ENCODE results near the gene MOCS1. TPM values are rescaled to one million over a fixed set of nuclear protein-coding genes. Genes with fewer than 3 reads are reported as not detected.

Gene MOCS1
- total RNA-seq, 4 donors from 2014 or later, result 26.4 to 61.7 (median 38.4) TPM

GRCh38 chr6:39917329-39917728, 16.9 kb downstream of the MOCS1 start:
- Histone ChIP-seq H3K9me3 (no peaks in the 10 kb centered on the region), H3K4me3 (no peak overlapping the region), H3K27ac (no peak overlapping the region), H3K27me3 (no peaks in the 10 kb centered on the region), H3K4me1 (peaks cover 0 to under 1% of the 10 kb centered on the region in 2 donors), H3K36me3 (peaks cover 0 to 54% of the 10 kb centered on the region in 2 donors)
- in situ Hi-C loops (cut with MboI; ENCODE audit: low sequenced_read_pairs in 4 of 4), result no loop called here
- ATAC-seq (no peak), DNase-seq (no peak)
- TF ChIP-seq CTCF (IDR thresholded peaks at IDR 0.05 in 4 of 5, conservative IDR thresholded peaks at IDR 0.05 in 1 of 5) (no peak), POLR2A (IDR thresholded peaks at IDR 0.05) (no peak)
- intact Hi-C loops (cut with DNase I; ENCODE audit: low total_unique reads), result no loop called here

GRCh38 chr6:39915866-39916265, 18.4 kb downstream of the MOCS1 start:
- intact Hi-C loops (cut with DNase I; ENCODE audit: low total_unique reads), result no loop called here
- ATAC-seq, result no peak
- Histone ChIP-seq H3K4me3 (no peak overlapping the region), H3K36me3 (peaks cover 0 to 66% of the 10 kb centered on the region in 2 donors), H3K9me3 (no peaks in the 10 kb centered on the region), H3K27me3 (no peaks in the 10 kb centered on the region), H3K27ac (no peak overlapping the region), H3K4me1 (no peaks in the 10 kb centered on the region)
- in situ Hi-C loops (cut with MboI; ENCODE audit: low sequenced_read_pairs in 4 of 4), result no loop called here
- TF ChIP-seq CTCF (IDR thresholded peaks at IDR 0.05 in 4 of 5, conservative IDR thresholded peaks at IDR 0.05 in 1 of 5), result no peak
- TF ChIP-seq POLR2A (IDR thresholded peaks at IDR 0.05), result no peak
- DNase-seq, result no peak

- intact Hi-C loops (cut with DNase I; ENCODE audit: low total_unique reads), result no loop called here
- DNase-seq, result no peak
These were observed 20.0 kb downstream of the MOCS1 start for GRCh38 chr6:39914239-39914638.

GRCh38 chr6:39913391-39913916, 20.8 kb downstream of the MOCS1 start:
- no peaks in the 10 kb centered on the region for H3K4me1 ChIP-seq
- ATAC-seq (no peak), DNase-seq (no peak)
- no peaks in the 10 kb centered on the region for H3K9me3 ChIP-seq
- in situ Hi-C loops (cut with MboI; ENCODE audit: low sequenced_read_pairs in 4 of 4) (no loop called here), intact Hi-C loops (cut with DNase I; ENCODE audit: low total_unique reads) (no loop called here)
- no peak overlapping the region for H3K27ac ChIP-seq
- no peak overlapping the region for H3K4me3 ChIP-seq
- peaks cover 0 to 84% of the 10 kb centered on the region in 2 donors for H3K36me3 ChIP-seq
- H3K27me3 ChIP-seq, result no peaks in the 10 kb centered on the region
- TF ChIP-seq CTCF (IDR thresholded peaks at IDR 0.05 in 4 of 5, conservative IDR thresholded peaks at IDR 0.05 in 1 of 5) (no peak), POLR2A (IDR thresholded peaks at IDR 0.05) (no peak)

More at GRCh38 chr6:39914239-39914638, 20.0 kb downstream of the MOCS1 start:
- Histone ChIP-seq H3K36me3 (peaks cover 0 to 82% of the 10 kb centered on the region in 2 donors), H3K27ac (no peak overlapping the region), H3K9me3 (no peaks in the 10 kb centered on the region), H3K4me3 (no peak overlapping the region), H3K4me1 (no peaks in the 10 kb centered on the region), H3K27me3 (no peaks in the 10 kb centered on the region)
- ATAC-seq, result no peak
- in situ Hi-C loops (cut with MboI; ENCODE audit: low sequenced_read_pairs in 4 of 4), result no loop called here
- TF ChIP-seq POLR2A (IDR thresholded peaks at IDR 0.05) (no peak), CTCF (IDR thresholded peaks at IDR 0.05 in 4 of 5, conservative IDR thresholded peaks at IDR 0.05 in 1 of 5) (no peak)

- in situ Hi-C loops (cut with MboI; ENCODE audit: low sequenced_read_pairs in 4 of 4), result no loop called here
- Histone ChIP-seq H3K4me1 (no peaks in the 10 kb centered on the region), H3K4me3 (no peak overlapping the region), H3K9me3 (no peaks in the 10 kb centered on the region), H3K27ac (no peak overlapping the region), H3K36me3 (peaks cover 0 to 80% of the 10 kb centered on the region in 2 donors), H3K27me3 (no peaks in the 10 kb centered on the region)
- DNase-seq (no peak), ATAC-seq (no peak)
- intact Hi-C loops (cut with DNase I; ENCODE audit: low total_unique reads), result no loop called here
- no peak for TF ChIP-seq POLR2A (IDR thresholded peaks at IDR 0.05)
These were observed 21.8 kb downstream of the MOCS1 start for GRCh38 chr6:39912446-39912845.
